Measurements from ENCODE around the gene IL15. TPM values are rescaled to one million over a fixed set of nuclear protein-coding genes. Genes with fewer than 3 reads are reported as not detected.

Gene IL15
- total and polyA plus RNA-seq, 2 experiments from 2014 or later, result 2.3 to 3.7 TPM

- no peak for TF ChIP-seq NANOG (IDR thresholded peaks at IDR 0.05; ENCODE audit: borderline replicate concordance)
Observed at GRCh38 chr4:141646969-141647368, 10.6 kb downstream of the IL15 start (continued).

DNA sequence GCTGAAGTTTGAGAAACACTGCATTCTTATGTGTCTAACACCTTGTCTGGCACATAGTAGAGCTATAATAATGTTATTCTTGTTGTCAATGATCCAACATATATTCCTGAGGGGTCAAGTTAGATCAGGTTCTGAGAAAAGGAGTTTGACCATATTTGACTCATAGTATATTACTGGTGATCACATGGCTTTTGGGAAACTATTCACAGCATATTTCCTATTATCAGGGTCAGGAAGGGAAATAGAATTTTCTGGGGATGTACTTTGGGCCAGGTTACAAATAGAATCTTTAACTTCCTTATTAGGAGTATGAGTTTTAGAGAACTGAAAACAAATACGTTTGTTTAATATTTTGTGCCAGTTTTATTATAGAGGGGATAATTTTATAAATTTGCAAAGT lies 11.6 kb downstream of the IL15 start:
- no peak overlapping the region for H3K4me3 ChIP-seq
- no peaks in the 10 kb centered on the region for H3K9me3 Mint-ChIP-seq
- no peak overlapping the region for H3K4me3 Mint-ChIP-seq
- H3K36me3 ChIP-seq (ENCODE audit: insufficient read depth), result no peaks in the 10 kb centered on the region
- H3K36me3 Mint-ChIP-seq (ENCODE audit: low read depth), result no peaks in the 10 kb centered on the region
- H3K27ac ChIP-seq (ENCODE audit: low read depth), result no peak overlapping the region
- ATAC-seq (no peak), DNase-seq (ENCODE audit: low spot score) (no peak)
- H4K20me1 ChIP-seq (replicated peaks; ENCODE audit: insufficient read depth), result no peaks in the 10 kb centered on the region
- no peaks in the 10 kb centered on the region for H3K4me1 Mint-ChIP-seq
- no peak overlapping the region for H3K4me2 ChIP-seq
- no peak for TF ChIP-seq JUNB (IDR thresholded peaks at IDR 0.05; ENCODE audit: unreplicated experiment)
- no peak for TF ChIP-seq ZNF114 (CRISPR knock-in tag; IDR thresholded peaks at IDR 0.05)
- TF ChIP-seq, protein P1, sequence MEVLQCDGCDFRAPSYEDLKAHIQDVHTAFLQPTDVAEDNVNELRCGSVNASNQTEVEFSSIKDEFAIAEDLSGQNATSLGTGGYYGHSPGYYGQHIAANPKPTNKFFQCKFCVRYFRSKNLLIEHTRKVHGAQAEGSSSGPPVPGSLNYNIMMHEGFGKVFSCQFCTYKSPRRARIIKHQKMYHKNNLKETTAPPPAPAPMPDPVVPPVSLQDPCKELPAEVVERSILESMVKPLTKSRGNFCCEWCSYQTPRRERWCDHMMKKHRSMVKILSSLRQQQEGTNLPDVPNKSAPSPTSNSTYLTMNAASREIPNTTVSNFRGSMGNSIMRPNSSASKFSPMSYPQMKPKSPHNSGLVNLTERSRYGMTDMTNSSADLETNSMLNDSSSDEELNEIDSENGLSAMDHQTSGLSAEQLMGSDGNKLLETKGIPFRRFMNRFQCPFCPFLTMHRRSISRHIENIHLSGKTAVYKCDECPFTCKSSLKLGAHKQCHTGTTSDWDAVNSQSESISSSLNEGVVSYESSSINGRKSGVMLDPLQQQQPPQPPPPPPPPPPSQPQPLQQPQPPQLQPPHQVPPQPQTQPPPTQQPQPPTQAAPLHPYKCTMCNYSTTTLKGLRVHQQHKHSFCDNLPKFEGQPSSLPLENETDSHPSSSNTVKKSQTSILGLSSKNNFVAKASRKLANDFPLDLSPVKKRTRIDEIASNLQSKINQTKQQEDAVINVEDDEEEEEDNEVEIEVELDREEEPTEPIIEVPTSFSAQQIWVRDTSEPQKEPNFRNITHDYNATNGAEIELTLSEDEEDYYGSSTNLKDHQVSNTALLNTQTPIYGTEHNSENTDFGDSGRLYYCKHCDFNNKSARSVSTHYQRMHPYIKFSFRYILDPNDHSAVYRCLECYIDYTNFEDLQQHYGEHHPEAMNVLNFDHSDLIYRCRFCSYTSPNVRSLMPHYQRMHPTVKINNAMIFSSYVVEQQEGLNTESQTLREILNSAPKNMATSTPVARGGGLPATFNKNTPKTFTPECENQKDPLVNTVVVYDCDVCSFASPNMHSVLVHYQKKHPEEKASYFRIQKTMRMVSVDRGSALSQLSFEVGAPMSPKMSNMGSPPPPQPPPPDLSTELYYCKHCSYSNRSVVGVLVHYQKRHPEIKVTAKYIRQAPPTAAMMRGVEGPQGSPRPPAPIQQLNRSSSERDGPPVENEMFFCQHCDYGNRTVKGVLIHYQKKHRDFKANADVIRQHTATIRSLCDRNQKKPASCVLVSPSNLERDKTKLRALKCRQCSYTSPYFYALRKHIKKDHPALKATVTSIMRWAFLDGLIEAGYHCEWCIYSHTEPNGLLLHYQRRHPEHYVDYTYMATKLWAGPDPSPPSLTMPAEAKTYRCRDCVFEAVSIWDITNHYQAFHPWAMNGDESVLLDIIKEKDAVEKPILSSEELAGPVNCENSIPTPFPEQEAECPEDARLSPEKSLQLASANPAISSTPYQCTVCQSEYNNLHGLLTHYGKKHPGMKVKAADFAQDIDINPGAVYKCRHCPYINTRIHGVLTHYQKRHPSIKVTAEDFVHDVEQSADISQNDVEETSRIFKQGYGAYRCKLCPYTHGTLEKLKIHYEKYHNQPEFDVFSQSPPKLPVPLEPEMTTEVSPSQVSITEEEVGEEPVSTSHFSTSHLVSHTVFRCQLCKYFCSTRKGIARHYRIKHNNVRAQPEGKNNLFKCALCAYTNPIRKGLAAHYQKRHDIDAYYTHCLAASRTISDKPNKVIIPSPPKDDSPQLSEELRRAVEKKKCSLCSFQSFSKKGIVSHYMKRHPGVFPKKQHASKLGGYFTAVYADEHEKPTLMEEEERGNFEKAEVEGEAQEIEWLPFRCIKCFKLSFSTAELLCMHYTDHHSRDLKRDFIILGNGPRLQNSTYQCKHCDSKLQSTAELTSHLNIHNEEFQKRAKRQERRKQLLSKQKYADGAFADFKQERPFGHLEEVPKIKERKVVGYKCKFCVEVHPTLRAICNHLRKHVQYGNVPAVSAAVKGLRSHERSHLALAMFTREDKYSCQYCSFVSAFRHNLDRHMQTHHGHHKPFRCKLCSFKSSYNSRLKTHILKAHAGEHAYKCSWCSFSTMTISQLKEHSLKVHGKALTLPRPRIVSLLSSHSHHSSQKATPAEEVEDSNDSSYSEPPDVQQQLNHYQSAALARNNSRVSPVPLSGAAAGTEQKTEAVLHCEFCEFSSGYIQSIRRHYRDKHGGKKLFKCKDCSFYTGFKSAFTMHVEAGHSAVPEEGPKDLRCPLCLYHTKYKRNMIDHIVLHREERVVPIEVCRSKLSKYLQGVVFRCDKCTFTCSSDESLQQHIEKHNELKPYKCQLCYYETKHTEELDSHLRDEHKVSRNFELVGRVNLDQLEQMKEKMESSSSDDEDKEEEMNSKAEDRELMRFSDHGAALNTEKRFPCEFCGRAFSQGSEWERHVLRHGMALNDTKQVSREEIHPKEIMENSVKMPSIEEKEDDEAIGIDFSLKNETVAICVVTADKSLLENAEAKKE (CRISPR knock-in tag; IDR thresholded peaks at IDR 0.05), result no peak
- no peak for TF ChIP-seq ETS1 (IDR thresholded peaks at IDR 0.05)
- no peak for TF ChIP-seq ZNF331 (CRISPR knock-in tag; IDR thresholded peaks at IDR 0.05; ENCODE audit: low read depth)
- TF ChIP-seq EZH2 (IDR thresholded peaks at IDR 0.05; ENCODE audit: low read depth, unreplicated experiment), result no peak
- no peaks in the 10 kb centered on the region for H3K4me1 ChIP-seq (ENCODE audit: insufficient read depth)
- H3K27ac Mint-ChIP-seq, result no peak overlapping the region
- H3F3A ChIP-seq (replicated peaks; ENCODE audit: low read depth), result no peaks in the 10 kb centered on the region
- no peak overlapping the region for H2AFZ ChIP-seq
- H3K79me2 ChIP-seq (replicated peaks; ENCODE audit: insufficient read depth), result no peaks in the 10 kb centered on the region
- no peaks in the 10 kb centered on the region for H3K27me3 Mint-ChIP-seq (ENCODE audit: insufficient read depth, low read depth, poor library complexity)
- H3K9me2 ChIP-seq (ENCODE audit: insufficient read depth), result no peaks in the 10 kb centered on the region
- H3K27me3 ChIP-seq (ENCODE audit: insufficient read depth), result no peaks in the 10 kb centered on the region
